GM10266 (cell line): Measurements from ENCODE around the gene DIO3.

ENCODE experiments used
- DNase-seq: peaks from one replicate; pipeline ENCODE4 v3.0.0; 2012; ENCODE audit errors: extremely low spot score
- TF ChIP-seq, protein P1 (sequence below): IDR thresholded peaks from 2 replicates; pipeline ENCODE4 v1.5.1; 2012; ENCODE audit warnings: mild to moderate bottlenecking, low read depth; ENCODE audit not compliant: control insufficient read depth, insufficient read depth; ENCODE audit errors: missing control alignments

DIO3 gene

DNA sequence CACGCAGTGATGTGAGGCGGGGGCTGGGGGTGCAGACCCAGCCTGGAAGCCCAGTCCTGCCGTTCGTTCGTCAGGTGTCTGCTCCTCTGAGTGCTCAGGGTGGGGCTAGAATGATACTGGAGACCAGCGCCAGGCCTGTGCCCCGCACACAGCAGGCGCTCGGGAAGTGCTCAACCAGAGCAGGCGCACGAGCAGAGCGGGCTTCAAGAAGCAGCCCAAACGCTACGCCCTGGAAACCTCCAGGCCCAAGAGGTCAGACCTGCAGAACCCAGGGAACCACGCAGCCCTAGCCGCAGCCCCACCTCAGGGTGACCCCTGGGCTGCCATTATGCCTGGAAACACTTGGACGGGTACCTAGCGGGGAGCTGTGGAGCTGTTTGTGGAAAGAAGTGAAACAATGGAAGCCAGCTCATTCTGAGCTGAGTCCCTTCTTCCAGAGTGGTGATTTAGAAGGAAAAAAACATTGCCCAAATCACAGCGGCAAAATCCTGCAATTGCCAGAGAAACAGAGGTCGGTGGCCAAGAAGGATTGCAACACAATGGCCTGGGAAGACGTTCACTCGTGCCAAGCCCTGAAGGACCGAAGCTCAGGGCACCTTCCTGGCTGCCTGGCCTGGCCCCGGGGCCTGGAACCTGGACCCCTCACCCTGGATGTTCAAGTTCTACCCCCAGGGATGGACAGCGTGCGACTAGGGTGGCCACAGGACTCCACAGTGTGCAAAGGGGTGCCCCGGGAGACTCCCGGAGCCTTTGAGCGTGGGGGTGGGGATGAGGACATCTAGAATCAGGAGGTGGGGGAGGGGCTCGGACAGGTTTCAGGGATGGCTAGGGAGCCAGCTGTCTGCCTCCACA, 40.4 kb upstream of the DIO3 start:
- TF ChIP-seq, protein P1, sequence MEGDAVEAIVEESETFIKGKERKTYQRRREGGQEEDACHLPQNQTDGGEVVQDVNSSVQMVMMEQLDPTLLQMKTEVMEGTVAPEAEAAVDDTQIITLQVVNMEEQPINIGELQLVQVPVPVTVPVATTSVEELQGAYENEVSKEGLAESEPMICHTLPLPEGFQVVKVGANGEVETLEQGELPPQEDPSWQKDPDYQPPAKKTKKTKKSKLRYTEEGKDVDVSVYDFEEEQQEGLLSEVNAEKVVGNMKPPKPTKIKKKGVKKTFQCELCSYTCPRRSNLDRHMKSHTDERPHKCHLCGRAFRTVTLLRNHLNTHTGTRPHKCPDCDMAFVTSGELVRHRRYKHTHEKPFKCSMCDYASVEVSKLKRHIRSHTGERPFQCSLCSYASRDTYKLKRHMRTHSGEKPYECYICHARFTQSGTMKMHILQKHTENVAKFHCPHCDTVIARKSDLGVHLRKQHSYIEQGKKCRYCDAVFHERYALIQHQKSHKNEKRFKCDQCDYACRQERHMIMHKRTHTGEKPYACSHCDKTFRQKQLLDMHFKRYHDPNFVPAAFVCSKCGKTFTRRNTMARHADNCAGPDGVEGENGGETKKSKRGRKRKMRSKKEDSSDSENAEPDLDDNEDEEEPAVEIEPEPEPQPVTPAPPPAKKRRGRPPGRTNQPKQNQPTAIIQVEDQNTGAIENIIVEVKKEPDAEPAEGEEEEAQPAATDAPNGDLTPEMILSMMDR: no peak
- no peak for DNase-seq

DNA sequence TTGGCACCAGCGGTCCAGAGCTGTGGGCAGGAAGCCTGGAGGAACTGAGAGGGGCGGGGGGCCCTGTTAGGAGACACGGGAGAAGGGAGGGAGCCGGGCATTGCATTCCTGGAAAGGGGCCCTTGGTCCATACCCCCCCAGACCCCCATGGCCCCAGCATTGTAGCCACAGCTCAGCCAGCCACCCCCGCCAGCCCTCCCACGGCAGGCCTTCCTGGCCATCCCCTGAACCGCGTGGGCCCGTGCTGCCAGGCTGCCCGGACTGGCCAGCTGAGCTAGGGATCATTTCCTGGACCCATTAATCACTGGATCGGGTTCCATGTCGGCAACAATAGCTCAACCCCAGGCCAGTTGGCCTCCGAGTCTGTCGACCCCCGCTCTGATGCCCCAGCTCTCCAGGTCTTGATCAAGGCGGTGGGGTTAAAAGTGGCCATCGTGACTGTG, 39.8 kb upstream of the DIO3 start:
- TF ChIP-seq, protein P1: no peak
- DNase-seq: no peak

DNA sequence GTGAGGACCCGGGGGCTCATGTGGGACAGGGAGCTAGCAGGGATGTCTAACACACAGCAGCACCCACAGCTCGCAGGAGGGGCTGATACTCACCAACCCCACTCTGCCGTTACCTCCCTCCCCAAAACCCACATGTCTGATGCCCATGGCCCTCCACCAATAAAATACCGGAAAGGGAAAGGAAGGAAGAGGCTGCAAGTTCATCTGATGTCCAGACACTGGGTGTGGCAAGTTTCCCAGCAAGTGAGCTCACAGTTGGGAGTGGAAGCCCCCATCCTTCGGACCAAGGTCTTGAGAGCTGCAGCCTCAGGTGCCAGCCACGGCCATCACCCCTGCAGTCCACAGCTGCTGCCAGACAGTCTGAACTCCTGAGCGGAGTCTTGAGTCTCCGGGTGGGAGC, 39.3 kb upstream of the DIO3 start:
- no peak for DNase-seq
- TF ChIP-seq, protein P1: no peak

DNA sequence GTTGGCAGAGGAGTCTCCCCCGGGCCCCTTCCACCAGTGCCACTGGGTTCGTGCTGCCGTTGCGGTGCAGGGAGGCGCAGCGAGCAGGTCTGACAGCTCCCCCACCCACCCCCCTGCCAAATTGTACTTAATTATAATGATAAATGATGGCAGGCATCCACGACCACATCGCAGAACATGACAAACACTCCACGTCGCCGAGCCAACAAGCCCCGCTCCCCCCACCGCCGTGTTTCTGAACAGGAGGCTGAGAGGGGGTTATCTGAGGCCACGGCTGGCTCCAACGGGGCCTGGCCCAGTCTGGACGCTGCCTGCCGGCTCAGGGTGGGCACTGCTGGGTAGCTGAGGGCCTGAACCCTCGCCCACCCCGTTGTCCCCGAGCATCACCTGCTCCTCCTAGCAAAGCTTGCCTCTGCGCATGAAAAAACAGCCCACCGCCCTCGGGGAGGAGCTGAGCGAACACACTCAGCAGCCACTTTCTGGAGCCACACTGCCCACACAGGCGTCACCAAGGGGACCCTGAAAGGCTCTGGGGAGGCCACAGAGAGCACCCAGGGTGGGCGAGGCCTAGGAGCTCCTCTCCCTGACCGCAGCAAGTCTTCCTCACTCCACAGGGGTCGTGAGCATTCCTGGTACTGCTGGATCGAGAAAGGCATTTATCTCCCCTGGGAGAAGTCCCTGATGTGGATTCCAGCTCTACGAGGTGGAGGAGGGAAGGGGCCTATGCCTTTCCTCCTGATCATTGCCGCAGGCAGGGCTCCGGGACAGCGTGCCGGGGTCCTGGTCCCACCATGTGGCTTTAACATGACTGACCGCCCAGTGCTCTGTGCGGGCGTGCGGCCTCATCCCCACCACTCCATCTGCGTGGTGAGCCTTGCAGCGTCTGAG, 35.4 kb upstream of the DIO3 start:
- DNase-seq: no peak
- TF ChIP-seq, protein P1: no peak

DNA sequence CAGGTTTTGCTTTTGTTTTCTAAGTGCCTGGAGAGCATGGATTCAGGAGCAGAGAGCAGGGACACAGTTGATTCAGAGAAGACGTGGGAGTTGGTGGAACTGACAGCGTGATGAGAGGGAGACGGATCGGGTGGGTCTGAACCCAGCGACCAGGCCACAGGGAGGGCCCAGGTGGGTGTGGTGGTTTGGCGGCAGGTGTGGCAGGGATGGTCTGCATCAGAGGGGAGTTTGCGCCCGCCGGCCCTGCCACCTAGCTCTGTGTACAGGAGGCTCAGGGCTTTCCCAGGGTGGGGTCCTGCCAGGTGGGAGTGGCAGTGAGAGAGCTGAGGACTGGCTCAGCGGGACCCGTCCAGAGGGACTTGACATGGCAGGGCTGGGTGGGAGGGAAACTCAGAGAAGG, 33.3 kb upstream of the DIO3 start:
- TF ChIP-seq, protein P1: no peak

DNA sequence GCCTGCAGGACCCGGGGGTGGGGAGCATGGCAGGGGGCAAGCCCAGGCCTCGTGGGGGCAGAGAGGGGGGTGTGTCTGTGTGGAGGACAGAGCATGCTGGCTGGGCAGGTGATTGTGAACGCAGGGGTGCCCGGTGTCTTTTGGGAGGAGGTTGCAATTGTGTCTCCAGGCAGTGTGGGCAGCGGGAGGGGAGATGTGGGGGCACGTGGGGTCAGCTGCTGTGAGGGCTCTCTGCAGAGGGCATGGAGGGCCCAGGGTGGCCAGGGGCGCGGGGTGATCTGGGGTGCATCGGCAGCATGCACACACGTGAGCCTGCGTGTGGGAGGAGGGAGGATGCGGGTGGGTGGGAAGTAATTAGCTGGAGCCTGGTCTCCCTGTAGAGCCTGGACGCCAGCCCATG, 32.2 kb upstream of the DIO3 start:
- TF ChIP-seq, protein P1: no peak
- DNase-seq: no peak

More for the DNA sequence above, 33.3 kb upstream of the DIO3 start:
- DNase-seq: no peak
